Esophagus squamous epithelium (tissue), 4 donors: Measurements from ENCODE around the gene USH2A.

Source experiments
- CTCF ChIP-seq, 6 experiments: fragments of 450-650 bp in 4 of 6; fragments of 200-600 bp in 2 of 6; sonication (generic) in 2 of 6; IDR thresholded peaks; one replicate each; pipeline ENCODE4 v1.5.1; 2016 to 2019; ENCODE audit warnings: antibody characterized with exemption in 6 of 6, mild to moderate bottlenecking in 4 of 6, moderate library complexity in 4 of 6
- POLR2A ChIP-seq, 4 donors: fragments of 450-650 bp; IDR thresholded peaks; one replicate each; pipeline ENCODE4 v1.6.1; 2017; ENCODE audit warnings: antibody characterized with exemption in 4 of 4, mild to moderate bottlenecking in 4 of 4, moderate library complexity in 3 of 4

- TF ChIP-seq CTCF (IDR thresholded peaks at IDR 0.05) (no peak), POLR2A (IDR thresholded peaks at IDR 0.05) (no peak)
Observed at GRCh38 chr1:216261631-216262030, 161.6 kb downstream of the USH2A start.
